GM19043 (cell line): ENCODE measurements around the gene C5.

ENCODE experiments used
- ATAC-seq: cut with Tn5 transposase; IDR thresholded peaks from one replicate; pipeline ENCODE4 v1.9.1; 2021; ENCODE audit warnings: low read depth; ENCODE audit not compliant: unreplicated experiment

C5 gene

DNA sequence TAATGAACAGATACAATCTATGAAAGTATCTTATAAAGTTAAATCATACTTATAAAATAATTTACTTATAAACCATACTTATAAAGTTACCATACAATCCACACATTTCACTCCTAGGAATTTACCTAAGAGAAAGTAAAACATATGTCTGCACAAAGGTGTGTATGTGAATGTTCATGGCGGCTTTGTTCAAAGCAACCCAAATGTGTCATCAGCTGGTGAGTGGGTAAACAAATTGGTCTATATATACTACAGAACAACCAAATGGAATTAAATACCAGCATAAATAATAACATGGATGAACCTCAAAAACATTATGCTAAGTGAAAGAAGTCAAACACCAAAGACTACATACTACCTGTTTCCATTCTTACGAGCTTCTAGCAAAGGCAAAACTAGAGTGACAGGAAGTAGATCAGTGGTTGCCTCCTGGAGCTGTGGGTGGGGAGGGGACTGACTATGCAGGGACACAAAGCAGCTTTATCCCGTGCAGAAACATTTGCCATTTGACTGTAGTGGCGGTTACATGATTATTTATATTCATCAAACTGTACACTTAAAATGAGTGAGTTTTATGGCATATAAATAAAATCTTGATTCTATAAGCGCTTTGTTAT is 134.1 kb downstream of the C5 start:
- ATAC-seq: no peak

DNA sequence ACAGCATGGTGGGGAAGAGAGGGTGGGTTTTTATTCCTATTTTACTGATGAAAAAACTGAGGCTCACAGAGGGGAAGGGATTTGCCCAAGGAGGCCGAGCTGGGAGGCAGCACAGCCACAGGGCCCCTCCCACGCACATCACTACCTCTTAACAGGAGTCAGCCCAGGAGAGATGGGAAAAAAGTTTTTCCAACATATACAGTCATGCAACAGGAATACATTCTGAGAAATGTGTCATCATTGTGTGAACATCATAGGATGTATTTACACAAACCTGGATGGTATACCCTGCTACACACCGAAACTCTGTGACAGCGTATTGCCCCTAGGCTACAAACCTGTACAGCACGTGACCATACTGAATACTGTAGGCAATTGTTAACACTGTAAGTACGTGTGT is 135.1 kb downstream of the C5 start:
- ATAC-seq: no peak

DNA sequence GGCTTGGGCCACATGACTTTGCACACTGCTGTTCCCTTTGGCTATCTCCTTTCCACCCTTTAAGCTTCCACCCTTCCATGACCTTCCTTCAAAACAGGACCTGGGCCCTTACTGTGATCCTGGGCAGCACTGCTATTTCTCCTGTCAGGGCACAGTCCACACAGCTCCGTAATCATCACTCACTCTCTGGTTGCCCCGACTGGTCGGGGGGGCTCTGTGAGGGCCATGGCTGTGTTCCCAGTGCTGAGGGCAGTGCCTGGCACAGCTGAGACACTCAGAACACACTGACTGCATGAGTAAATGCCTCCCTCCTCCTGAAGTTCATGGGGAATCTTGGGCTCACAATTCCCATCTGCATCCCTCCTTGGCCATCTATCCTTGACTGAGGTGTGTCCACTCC is 135.7 kb downstream of the C5 start:
- no peak for ATAC-seq

DNA sequence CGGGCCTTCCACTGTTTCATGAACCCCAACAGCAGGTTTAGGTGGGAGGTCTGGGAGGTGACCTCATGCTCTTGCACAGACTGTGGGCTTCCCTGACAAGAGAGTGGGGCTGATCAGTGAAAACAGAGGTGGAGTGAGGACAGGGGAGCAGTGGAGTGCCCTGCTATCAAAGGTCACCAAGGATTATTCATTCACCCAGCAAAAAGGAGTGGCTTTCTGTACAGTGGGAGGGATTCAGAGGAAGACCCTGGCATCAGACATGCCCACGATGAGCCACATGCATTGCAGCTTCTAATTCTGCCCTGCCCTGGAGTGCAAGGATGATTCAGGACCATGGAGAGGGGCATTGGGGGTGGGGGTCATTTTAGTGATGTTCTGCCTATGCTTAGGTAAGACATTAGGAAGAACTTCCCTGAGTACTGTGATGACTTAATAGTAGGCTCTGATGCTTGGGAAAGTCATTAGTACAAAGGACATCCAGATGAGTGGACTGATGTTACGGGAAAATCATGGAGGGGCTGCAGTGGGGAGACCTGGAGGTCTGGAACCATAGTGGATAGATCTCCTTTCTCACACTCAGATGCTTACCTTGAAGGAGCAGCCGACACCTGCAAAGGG is 136.3 kb downstream of the C5 start:
- no peak for ATAC-seq

DNA sequence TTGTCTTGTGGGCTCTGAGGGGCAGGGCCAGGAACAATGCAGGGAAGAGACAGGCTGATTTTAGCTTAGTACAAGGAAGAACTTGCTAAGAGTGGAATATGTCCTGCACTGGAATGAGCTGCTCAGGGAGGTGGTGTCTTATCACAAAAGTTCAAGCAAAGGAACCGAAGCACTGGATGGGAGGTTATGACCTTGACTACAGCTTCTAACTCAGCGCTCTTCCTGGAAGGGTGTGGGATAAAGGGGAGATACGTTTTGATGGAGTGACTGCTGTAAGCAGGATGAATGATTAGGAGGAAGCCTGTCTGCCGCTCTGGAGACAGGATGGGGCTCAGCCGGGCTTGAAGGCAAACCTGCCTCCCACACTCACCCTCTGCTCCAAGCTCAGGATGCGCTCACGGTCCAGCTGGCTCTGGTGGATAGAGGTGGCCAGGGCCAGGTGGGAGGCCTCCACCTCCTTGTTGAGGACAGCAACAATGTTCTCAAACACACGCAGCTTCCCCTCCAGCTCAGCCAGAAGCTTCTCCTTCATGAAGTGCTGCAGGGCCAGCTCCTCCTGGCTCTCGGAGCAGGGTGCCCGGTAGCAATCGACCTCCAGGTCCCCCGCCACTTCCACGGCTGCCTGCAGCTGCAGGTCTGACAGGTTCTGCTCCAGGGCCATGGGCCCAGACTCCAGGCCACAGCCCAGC is 137.0 kb downstream of the C5 start:
- no peak for ATAC-seq

- no peak for ATAC-seq
Measured at GRCh38 chr9:120911295-120911837, 138.7 kb downstream of the C5 start.

DNA sequence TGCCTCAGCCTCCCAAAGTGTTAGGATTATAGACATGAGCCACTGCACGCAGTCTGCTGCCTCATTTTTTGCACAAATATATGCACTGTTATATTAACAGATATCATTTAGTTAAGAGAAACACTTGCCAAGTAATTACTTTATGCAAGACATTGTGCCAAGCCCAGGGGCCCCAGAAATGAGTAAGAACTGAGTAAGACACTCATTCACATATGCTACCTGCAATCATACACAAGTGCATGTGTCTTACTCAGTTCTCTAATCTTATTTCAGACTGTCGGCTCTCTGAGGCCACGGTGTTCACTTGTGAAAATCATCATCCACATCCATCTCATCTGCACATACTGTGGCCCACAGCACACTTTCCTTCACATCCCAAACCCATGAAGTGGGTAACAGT is 139.4 kb downstream of the C5 start:
- no peak for ATAC-seq

DNA sequence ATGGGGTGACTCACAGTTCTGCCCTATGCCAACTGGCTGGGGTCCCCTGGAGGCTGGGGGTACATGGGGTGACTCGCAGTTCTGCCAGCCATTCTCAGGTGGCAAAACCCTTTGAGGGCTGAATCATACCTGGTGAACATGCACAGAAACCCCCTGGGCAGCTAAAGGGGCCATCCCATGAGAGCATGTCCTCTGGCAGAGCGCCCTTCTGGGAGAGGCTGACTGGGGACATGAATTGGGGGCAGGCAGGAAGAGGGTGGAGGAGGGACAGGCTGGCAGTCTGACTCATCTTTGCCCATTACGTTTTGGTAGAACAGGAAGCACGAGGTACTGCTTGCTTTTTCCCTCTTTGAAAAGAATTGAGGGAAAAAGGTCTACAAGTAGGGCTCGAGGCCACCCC is 140.2 kb downstream of the C5 start:
- no peak for ATAC-seq

GRCh38 chr9:120905315-120906164 is 144.5 kb downstream of the C5 start:
- ATAC-seq: no peak

DNA sequence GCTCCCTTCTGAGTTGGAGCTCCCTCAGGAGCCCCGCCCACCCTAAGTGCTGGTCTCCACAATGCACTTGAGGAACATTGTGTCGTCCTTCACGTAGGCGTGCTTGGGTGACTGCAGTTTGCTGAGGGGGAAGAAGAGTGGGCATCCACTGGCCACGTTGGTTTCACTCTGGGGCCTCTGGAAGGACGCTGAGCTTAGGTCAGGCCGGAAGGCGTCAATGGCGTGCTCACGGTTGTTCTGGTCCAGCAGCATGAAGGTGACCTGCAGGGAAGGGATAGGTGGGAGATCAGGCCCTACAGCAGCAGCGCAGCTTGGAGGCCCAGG is 145.1 kb downstream of the C5 start:
- ATAC-seq: no peak

DNA sequence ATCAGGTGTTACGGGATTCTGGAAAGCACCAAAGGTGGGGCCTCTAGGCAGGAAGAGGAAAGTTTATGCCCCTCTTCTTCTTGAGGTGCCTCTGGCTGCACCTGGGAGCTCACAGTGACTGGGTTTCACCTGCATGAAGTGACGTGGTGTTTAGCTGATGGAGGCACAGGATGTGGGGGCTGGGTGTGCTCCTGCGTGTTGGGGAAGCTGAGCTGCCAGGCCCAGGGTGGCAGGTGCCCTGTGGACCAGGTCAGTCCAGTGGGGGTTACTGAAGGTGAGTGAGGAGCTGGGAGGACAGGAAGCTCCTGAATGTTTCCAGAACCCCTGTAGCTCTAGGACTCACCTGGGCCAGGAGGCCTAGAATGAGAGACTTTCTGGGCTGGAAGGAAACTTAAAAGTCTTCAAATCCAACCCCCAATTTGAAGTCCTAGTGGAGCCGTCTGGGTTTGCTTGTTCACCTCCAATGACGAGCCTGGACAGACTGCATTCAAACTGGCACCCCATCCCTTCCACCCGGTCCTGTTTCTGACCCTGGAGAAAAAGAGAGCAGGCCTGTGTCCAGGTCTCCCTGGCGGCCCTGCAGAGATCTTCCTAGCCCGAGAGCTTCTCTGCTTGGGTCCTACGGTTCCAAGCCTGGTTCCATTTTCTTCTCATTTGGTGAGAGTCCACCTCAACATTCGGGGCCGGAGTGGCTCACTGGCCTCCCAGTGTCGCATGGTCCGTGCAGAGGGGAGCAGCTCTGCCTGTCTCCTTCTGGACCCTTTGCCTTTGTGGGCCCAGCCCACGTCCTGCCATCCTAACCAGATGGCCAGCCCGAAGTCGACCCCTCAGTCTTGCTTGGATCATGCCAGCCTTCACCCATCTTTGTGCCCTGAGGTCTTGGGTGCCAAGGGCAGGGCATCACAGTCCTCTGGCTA is 145.8 kb downstream of the C5 start:
- ATAC-seq: no peak

- ATAC-seq: no peak
Measured at GRCh38 chr9:120902569-120903535, 147.2 kb downstream of the C5 start.
